ENCODE results near the gene MRGPRX3. TPM values are rescaled to one million over a fixed set of nuclear protein-coding genes. Genes with fewer than 3 reads are reported as not detected.

MRGPRX3 gene
- polyA plus RNA-seq, 3 donors, result not detected

DNA sequence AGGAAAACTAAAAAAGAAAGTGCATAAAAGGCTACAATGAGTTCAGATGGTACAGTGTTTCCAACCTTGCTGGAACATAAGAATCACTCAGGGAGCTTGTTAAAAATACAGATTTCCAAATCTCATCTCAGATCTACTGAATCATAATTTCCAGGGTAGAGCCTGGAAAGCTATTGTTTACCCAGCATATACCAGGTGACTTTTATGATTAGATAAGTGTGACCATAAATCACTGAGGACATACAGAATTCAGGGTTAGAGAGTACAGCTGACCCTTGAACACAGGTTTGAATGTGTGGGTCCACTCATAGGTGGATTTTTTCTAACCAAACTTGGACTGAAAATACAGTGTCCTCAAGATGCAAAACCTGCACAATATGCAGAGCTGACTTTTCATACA is 38.4 kb upstream of the MRGPRX3 start:
- Histone ChIP-seq H3K9ac (ENCODE audit: insufficient read depth, low read length, poor library complexity, severe bottlenecking) (no peak overlapping the region), H3K36me3 (replicated peaks in 1 of 2; ENCODE audit: control insufficient read depth in 1 of 2, insufficient read depth in 2 of 2, low read length in 2 of 2) (peaks cover 42 to 78% of the 10 kb centered on the region in 2 donors), H3K4me3 (replicated peaks in 1 of 3; ENCODE audit: low read depth in 2 of 3, low read length in 3 of 3) (no peak overlapping the region), H3K9me3 (replicated peaks in 1 of 2; ENCODE audit: control insufficient read depth in 1 of 2, insufficient read depth in 1 of 2, low read length in 2 of 2) (no peaks in the 10 kb centered on the region), H3K4me1 (ENCODE audit: control insufficient read depth in 1 of 2, insufficient read depth in 2 of 2, low read length in 2 of 2) (peaks cover 4 to 6% of the 10 kb centered on the region in 2 donors), H4K20me1 (ENCODE audit: insufficient read depth, low read length) (no peaks in the 10 kb centered on the region), H3K4me2 (replicated peaks; ENCODE audit: extremely low read depth, low read length, poor library complexity, severe bottlenecking) (no peak overlapping the region), H3K27ac (ENCODE audit: low read depth in 1 of 2, low read length in 2 of 2) (no peak overlapping the region), H3K79me2 (ENCODE audit: insufficient read depth, low read length) (no peaks in the 10 kb centered on the region), H3K27me3 (ENCODE audit: control insufficient read depth in 2 of 2, insufficient read depth in 2 of 2, low read length in 2 of 2) (no peaks in the 10 kb centered on the region), H2AFZ (ENCODE audit: insufficient read depth, low read depth, low read length, poor library complexity, severe bottlenecking) (no peak overlapping the region)
- DNase-seq, result no peak
- Mint-ChIP-seq H3K27me3 (ENCODE audit: low read depth in 3 of 3) (peaks cover 0 to 2% (median 0%) of the 10 kb centered on the region in 3 donors), H3K36me3 (peaks cover 60 to 73% of the 10 kb centered on the region in 2 donors), H3K4me3 (no peak overlapping the region), H3K27ac (no peak overlapping the region), H3K4me1 (peaks cover 8% of the 10 kb centered on the region), H3K9me3 (no peaks in the 10 kb centered on the region)
- intact Hi-C loops (cut with micrococcal nuclease), result no loop called here
- TF ChIP-seq, protein P1, sequence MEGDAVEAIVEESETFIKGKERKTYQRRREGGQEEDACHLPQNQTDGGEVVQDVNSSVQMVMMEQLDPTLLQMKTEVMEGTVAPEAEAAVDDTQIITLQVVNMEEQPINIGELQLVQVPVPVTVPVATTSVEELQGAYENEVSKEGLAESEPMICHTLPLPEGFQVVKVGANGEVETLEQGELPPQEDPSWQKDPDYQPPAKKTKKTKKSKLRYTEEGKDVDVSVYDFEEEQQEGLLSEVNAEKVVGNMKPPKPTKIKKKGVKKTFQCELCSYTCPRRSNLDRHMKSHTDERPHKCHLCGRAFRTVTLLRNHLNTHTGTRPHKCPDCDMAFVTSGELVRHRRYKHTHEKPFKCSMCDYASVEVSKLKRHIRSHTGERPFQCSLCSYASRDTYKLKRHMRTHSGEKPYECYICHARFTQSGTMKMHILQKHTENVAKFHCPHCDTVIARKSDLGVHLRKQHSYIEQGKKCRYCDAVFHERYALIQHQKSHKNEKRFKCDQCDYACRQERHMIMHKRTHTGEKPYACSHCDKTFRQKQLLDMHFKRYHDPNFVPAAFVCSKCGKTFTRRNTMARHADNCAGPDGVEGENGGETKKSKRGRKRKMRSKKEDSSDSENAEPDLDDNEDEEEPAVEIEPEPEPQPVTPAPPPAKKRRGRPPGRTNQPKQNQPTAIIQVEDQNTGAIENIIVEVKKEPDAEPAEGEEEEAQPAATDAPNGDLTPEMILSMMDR (IDR thresholded peaks at IDR 0.05), result no peak

DNA sequence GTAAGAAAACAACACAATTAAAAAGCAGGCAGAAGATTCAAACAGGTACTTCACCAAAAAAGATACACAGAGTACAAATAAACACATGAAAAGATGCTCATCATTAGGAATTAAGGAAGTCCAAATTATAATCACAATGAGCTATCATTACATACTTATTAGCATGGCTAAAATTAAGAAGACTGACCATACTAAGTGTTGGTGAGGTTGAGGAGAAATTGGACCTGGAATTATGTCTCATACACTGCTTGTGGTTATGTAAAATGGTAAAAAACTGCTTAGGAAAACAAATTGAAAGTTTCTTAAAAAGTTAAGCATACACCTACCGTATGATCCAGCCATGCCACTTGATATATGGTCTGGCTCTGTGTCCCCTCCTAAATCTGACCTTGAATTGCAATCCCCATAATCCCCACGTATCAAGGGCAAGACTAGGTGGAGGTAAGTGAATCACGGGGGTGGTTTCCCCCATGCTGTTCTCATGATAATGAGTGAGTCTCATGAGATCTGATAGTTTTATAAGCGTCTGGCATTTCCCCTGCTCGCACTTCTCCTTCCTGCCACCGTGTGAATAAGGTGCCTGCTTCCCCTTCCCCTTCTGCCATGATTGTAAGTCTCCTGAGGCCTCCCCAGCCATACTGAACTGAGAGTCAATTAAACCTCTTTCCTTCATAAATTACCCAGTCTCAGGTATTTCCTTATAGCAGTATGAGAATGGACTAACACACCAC is 31.3 kb upstream of the MRGPRX3 start:
- Mint-ChIP-seq H3K27me3 (ENCODE audit: low read depth in 3 of 3) (peaks cover 0 to 2% (median 2%) of the 10 kb centered on the region in 3 donors), H3K9me3 (peaks cover 0 to 5% (median 0%) of the 10 kb centered on the region in 7 donors), H3K27ac (peak overlapping the region in 5 of 7 donors; percentile 3 to 67 (median 46)), H3K36me3 (peaks cover 43 to 62% of the 10 kb centered on the region in 2 donors), H3K4me1 (peaks cover 22% of the 10 kb centered on the region), H3K4me3 (no peak overlapping the region)
- H3K27ac ChIP-seq (ENCODE audit: low read depth in 1 of 2, low read length in 2 of 2), result no peak overlapping the region
- intact Hi-C loops (cut with micrococcal nuclease), result loop anchor here in 1 of 2 donors (10.0 kb wide), 1 partner anchor 86 kb away; the partner anchor contains the start of gene SERGEF
- no peak overlapping the region for H3K4me3 ChIP-seq (replicated peaks in 1 of 3; ENCODE audit: low read depth in 2 of 3, low read length in 3 of 3)
- H3K4me1 ChIP-seq (ENCODE audit: control insufficient read depth in 1 of 2, insufficient read depth in 2 of 2, low read length in 2 of 2), result peaks cover 11% of the 10 kb centered on the region in 2 donors
- H4K20me1 ChIP-seq (ENCODE audit: insufficient read depth, low read length), result no peaks in the 10 kb centered on the region
- WGBS (ENCODE audit: insufficient coverage), result no CpG with 5 or more reads among the region's 6 CpGs
- peaks cover 28 to 57% of the 10 kb centered on the region in 2 donors for H3K36me3 ChIP-seq (replicated peaks in 1 of 2; ENCODE audit: control insufficient read depth in 1 of 2, insufficient read depth in 2 of 2, low read length in 2 of 2)
- peak in 1 of 3 donors; percentile 62 for DNase-seq
- H3K27me3 ChIP-seq (ENCODE audit: control insufficient read depth in 2 of 2, insufficient read depth in 2 of 2, low read length in 2 of 2), result no peaks in the 10 kb centered on the region
- no peak overlapping the region for H2AFZ ChIP-seq (ENCODE audit: insufficient read depth, low read depth, low read length, poor library complexity, severe bottlenecking)
- no peak overlapping the region for H3K4me2 ChIP-seq (replicated peaks; ENCODE audit: extremely low read depth, low read length, poor library complexity, severe bottlenecking)
- H3K79me2 ChIP-seq (ENCODE audit: insufficient read depth, low read length), result peaks cover 25% of the 10 kb centered on the region
- no peak overlapping the region for H3K9ac ChIP-seq (ENCODE audit: insufficient read depth, low read length, poor library complexity, severe bottlenecking)
- TF ChIP-seq, protein P1 (IDR thresholded peaks at IDR 0.05), result no peak
- H3K9me3 ChIP-seq (replicated peaks in 1 of 2; ENCODE audit: control insufficient read depth in 1 of 2, insufficient read depth in 1 of 2, low read length in 2 of 2), result no peaks in the 10 kb centered on the region
